HG03139 (cell line): ENCODE measurements around the gene DCDC2B.
"Not testable (repeated sequence)": the region's sequence is repeated elsewhere in the genome, so short reads cannot be mapped to it uniquely, and the experiment has no call there.

Experiments used
- ATAC-seq: cut with Tn5 transposase; IDR thresholded peaks from one replicate; pipeline ENCODE4 v1.9.1; 2021; ENCODE audit not compliant: unreplicated experiment

Gene DCDC2B

GRCh38 chr1:32208891-32209328 is at the start of gene DCDC2B:
DCDC2B (plus strand) TSS chr1:32209089; CDS start chr1:32209094, 5 bp downstream.
- ATAC-seq = no peak

- ATAC-seq = no peak
Measured at GRCh38 chr1:32159189-32159588, 49.7 kb upstream of the DCDC2B start.

GRCh38 chr1:32163405-32163804 is 45.5 kb upstream of the DCDC2B start:
- no peak for ATAC-seq

- ATAC-seq = not testable (repeated sequence)
Measured at GRCh38 chr1:32165633-32166032, 43.3 kb upstream of the DCDC2B start.

GRCh38 chr1:32170991-32171390 is 37.9 kb upstream of the DCDC2B start:
- ATAC-seq = no peak

GRCh38 chr1:32172621-32173245 is 36.2 kb upstream of the DCDC2B start:
- ATAC-seq = no peak

GRCh38 chr1:32178380-32179192 is 30.3 kb upstream of the DCDC2B start:
- ATAC-seq = no peak

- no peak for ATAC-seq
Measured at GRCh38 chr1:32179193-32179442, 29.8 kb upstream of the DCDC2B start.

- peak; percentile 85 for ATAC-seq
Measured at GRCh38 chr1:32179443-32180185, 29.3 kb upstream of the DCDC2B start, which contains the start of gene TXLNA. TXLNA (plus strand) TSS chr1:32179675; CDS start chr1:32180346, 671 bp downstream.

- no peak for ATAC-seq
Measured at GRCh38 chr1:32180186-32181060, 28.5 kb upstream of the DCDC2B start.

GRCh38 chr1:32181065-32181464 is 27.8 kb upstream of the DCDC2B start:
- no peak for ATAC-seq

GRCh38 chr1:32181563-32181962 is 27.3 kb upstream of the DCDC2B start:
- no peak for ATAC-seq

- ATAC-seq = no peak
Measured at GRCh38 chr1:32182060-32182459, 26.8 kb upstream of the DCDC2B start.

- ATAC-seq = no peak
Measured at GRCh38 chr1:32184650-32185049, 24.2 kb upstream of the DCDC2B start.

- ATAC-seq = no peak
Measured at GRCh38 chr1:32186077-32186476, 22.8 kb upstream of the DCDC2B start.

GRCh38 chr1:32186491-32186890 is 22.4 kb upstream of the DCDC2B start:
- no peak for ATAC-seq

- ATAC-seq = no peak
Measured at GRCh38 chr1:32187850-32188249, 21.0 kb upstream of the DCDC2B start.

- ATAC-seq = no peak
Measured at GRCh38 chr1:32192220-32192948, 16.5 kb upstream of the DCDC2B start.

- ATAC-seq = no peak
Measured at GRCh38 chr1:32194984-32195383, 13.9 kb upstream of the DCDC2B start.

GRCh38 chr1:32195531-32195930 is 13.4 kb upstream of the DCDC2B start:
- ATAC-seq = no peak
